Kidney (tissue), 14 donors: ENCODE measurements around the gene PHACTR1. TPM values are rescaled to one million over a fixed set of nuclear protein-coding genes. Genes with fewer than 3 reads are reported as not detected.

ENCODE experiments used
- DNase-seq, 5 donors: peaks; one replicate each; pipeline ENCODE4 v3.0.0-alpha.2; 2013 to 2020
- FAIRE-seq: peaks from 2 replicates; lab custom pipeline; 2012; peaks lifted over from hg19 to GRCh38; lab: Jason Lieb, UNC
- H3K27ac ChIP-seq, 2 donors: one replicate each; pipeline ENCODE4 v1.7.0; 2013; ENCODE audit warnings: low read depth in 2 of 2, low read length in 2 of 2, inconsistent platforms in 1 of 2
- H3K27me3 ChIP-seq: one replicate; pipeline ENCODE4 v1.7.1; 2013; ENCODE audit warnings: low read length, inconsistent platforms; ENCODE audit not compliant: control insufficient read depth, insufficient read depth
- H3K36me3 ChIP-seq, 3 donors: one replicate each; pipeline versions ENCODE4 v1.7.0 to v1.7.1; 2013; ENCODE audit warnings: low read length in 3 of 3, control low read depth in 1 of 3, inconsistent platforms in 1 of 3; ENCODE audit not compliant: insufficient read depth in 3 of 3, control insufficient read depth in 2 of 3
- H3K4me1 ChIP-seq, 3 donors: one replicate each; pipeline versions ENCODE4 v1.7.0 to v1.7.1; 2013; ENCODE audit warnings: low read length in 3 of 3, inconsistent platforms in 1 of 3, low read depth in 1 of 3; ENCODE audit not compliant: control insufficient read depth in 2 of 3, insufficient read depth in 2 of 3
- H3K4me3 ChIP-seq, 3 donors: one replicate each; pipeline versions ENCODE4 v1.7.0 to v1.8.1; 2013; ENCODE audit warnings: low read length in 3 of 3, control low read depth in 1 of 3, inconsistent platforms in 1 of 3
- H3K9ac ChIP-seq, 3 donors: one replicate each; pipeline versions ENCODE4 v1.7.0 to v1.7.1; 2013; ENCODE audit warnings: low read length in 3 of 3, control low read depth in 1 of 3, inconsistent platforms in 1 of 3
- H3K9me3 ChIP-seq, 3 donors: one replicate each; pipeline versions ENCODE4 v1.7.0 to v1.7.1; 2013; ENCODE audit warnings: low read length in 3 of 3, control low read depth in 1 of 3, inconsistent platforms in 1 of 3; ENCODE audit not compliant: control insufficient read depth in 2 of 3, insufficient read depth in 1 of 3
- intact Hi-C: fragments of 100-400 bp; cut with DNase I; formaldehyde crosslinking; loops from one replicate; pipeline ENCODE4 v1.11.1; 2022
- polyA plus RNA-seq: library from polyadenylated mRNA; stranded (reverse); fragments of 350-450 nt; fragmentation: Illumina TruSeq; extraction: RNeasy Lipid Tissue Mini Kit (QIAGEN cat#74804); gene quantifications from one replicate; pipeline ENCODE4 v1.2.3, GENCODE V29; 2014; ENCODE audit warnings: low read depth, low replicate concordance; ENCODE audit not compliant: insufficient read depth
- total RNA-seq: library from RNA; stranded (reverse); fragmentation: NEBNext Ultra II Directional; extraction: Animal tissue kit (Norgen Biotek cat#: 25700); gene quantifications from one replicate; pipeline ENCODE4 v1.2.1, GENCODE V29; 2021
- TF ChIP-seq, protein P1 (sequence below): IDR thresholded peaks from 3 replicates; pipeline ENCODE4 v1.5.1; 2012; ENCODE audit warnings: mild to moderate bottlenecking, moderate library complexity, borderline replicate concordance; ENCODE audit not compliant: insufficient read depth; ENCODE audit errors: extremely low read depth
- donor health status: control.
- donor health status: control.
- donor health status: control.
- donor health status: control.
- donor health status: control.
- donor health status: DM: yes; HTN: yes; CAD: no.
- donor health status: Normal renal cell carcinoma (clear cell type).

PHACTR1 gene
- total and polyA plus RNA-seq, 2 donors from 2014 or later, result 3.3 to 33.6 TPM

- DNase-seq (peak in 2 of 5 donors; percentile 62 to 65), FAIRE-seq (no peak)
- peaks cover 0 to 26% (median 9%) of the 10 kb centered on the region in 3 donors for H3K4me1 ChIP-seq
- intact Hi-C loops, result no loop called here
- no peaks in the 10 kb centered on the region for H3K27me3 ChIP-seq
- TF ChIP-seq, protein P1, sequence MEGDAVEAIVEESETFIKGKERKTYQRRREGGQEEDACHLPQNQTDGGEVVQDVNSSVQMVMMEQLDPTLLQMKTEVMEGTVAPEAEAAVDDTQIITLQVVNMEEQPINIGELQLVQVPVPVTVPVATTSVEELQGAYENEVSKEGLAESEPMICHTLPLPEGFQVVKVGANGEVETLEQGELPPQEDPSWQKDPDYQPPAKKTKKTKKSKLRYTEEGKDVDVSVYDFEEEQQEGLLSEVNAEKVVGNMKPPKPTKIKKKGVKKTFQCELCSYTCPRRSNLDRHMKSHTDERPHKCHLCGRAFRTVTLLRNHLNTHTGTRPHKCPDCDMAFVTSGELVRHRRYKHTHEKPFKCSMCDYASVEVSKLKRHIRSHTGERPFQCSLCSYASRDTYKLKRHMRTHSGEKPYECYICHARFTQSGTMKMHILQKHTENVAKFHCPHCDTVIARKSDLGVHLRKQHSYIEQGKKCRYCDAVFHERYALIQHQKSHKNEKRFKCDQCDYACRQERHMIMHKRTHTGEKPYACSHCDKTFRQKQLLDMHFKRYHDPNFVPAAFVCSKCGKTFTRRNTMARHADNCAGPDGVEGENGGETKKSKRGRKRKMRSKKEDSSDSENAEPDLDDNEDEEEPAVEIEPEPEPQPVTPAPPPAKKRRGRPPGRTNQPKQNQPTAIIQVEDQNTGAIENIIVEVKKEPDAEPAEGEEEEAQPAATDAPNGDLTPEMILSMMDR, result no peak
- H3K9me3 ChIP-seq, result no peaks in the 10 kb centered on the region
- H3K27ac ChIP-seq, result no peak overlapping the region
- peaks cover 6 to 15% (median 11%) of the 10 kb centered on the region in 3 donors for H3K36me3 ChIP-seq
- no peak overlapping the region for H3K9ac ChIP-seq
- no peak overlapping the region for H3K4me3 ChIP-seq
These were observed 580.0 kb downstream of the PHACTR1 start for GRCh38 chr6:13296536-13296997.

DNA sequence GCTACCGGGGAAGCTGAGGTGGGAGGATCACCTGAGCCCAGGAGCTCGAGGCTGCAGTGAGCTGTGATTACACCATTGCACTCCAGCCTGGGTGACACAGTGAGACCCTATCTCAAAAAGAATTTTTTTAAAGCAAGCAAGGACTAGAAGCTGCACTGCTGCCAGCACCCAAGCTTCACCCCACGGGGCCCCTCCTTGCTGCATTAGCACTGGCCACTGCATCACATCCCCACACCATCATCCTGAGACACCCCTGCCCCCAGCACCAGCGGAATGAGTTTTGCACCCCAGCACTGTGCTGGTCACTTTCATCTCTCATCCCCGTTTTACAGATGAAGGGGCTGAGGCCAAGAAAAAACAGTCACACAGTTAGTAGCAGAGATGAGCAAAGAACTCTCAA lies 580.8 kb downstream of the PHACTR1 start:
- Histone ChIP-seq H3K4me3 (no peak overlapping the region), H3K9me3 (no peaks in the 10 kb centered on the region), H3K36me3 (peaks cover 6 to 15% (median 11%) of the 10 kb centered on the region in 3 donors), H3K27me3 (no peaks in the 10 kb centered on the region), H3K4me1 (peaks cover 0 to 30% (median 10%) of the 10 kb centered on the region in 3 donors), H3K9ac (no peak overlapping the region), H3K27ac (no peak overlapping the region)
- no peak for DNase-seq
- intact Hi-C loops, result no loop called here
- TF ChIP-seq, protein P1, result no peak
- FAIRE-seq, result no peak

DNA sequence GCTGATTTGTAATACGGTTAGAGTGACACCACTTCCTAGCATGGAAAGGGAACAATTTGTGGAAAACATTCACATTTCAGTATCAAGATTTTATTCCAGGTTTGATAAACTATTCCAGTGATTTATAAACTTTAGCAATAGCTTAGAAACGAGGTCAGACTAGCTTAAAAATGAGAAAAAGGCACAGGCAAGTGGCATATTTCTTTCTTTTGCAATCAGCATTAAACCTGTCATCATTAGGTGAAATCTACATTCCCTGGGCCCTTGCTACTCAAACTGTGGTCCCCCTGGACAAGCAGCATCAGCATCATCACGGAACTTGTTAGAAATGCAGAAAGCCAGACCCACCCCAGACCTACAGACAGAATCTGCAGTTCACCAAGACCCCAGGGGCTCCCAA lies 581.9 kb downstream of the PHACTR1 start:
- H3K27ac ChIP-seq, result peak overlapping the region in 1 of 2 donors; percentile 47
- peaks cover 0 to 41% (median 14%) of the 10 kb centered on the region in 3 donors for H3K4me1 ChIP-seq
- H3K9me3 ChIP-seq, result no peaks in the 10 kb centered on the region
- FAIRE-seq (no peak), DNase-seq (no peak)
- no peaks in the 10 kb centered on the region for H3K27me3 ChIP-seq
- TF ChIP-seq, protein P1, result no peak
- intact Hi-C loops, result no loop called here
- H3K36me3 ChIP-seq, result peaks cover 6 to 15% (median 8%) of the 10 kb centered on the region in 3 donors
- H3K9ac ChIP-seq, result no peak overlapping the region
- no peak overlapping the region for H3K4me3 ChIP-seq
